OCI-LY7 (cell line): Measurements from ENCODE around the gene TMEM143. TPM values are rescaled to one million over a fixed set of nuclear protein-coding genes. Genes with fewer than 3 reads are reported as not detected.

ENCODE experiments used
- Bru-seq: library from RNA; stranded (reverse); fragments of 400-500 nt; gene quantifications from one replicate; lab custom pipeline; 2021; lab: Mats Ljungman, UMichigan
- BruChase-seq, 2 experiments: library from RNA; stranded (reverse); fragments of 400-500 nt; gene quantifications; one replicate each; lab custom pipeline; 2021; lab: Mats Ljungman, UMichigan
- BruUV-seq: library from RNA; stranded (reverse); fragments of 400-500 nt; replicated peaks from 2 replicates; lab custom pipeline; 2021; lab: Mats Ljungman, UMichigan
- CTCF ChIA-PET: fragments of 300-600 bp; sonication (Branson Sonifier 250); formaldehyde crosslinking; loops from one replicate; lab custom pipeline; 2022; ENCODE audit warnings: antibody characterized with exemption; ENCODE audit not compliant: unreplicated experiment; lab: Charles Lee
- POLR2A ChIA-PET: fragments of 300-600 bp; sonication (Branson Sonifier 250); formaldehyde crosslinking; loops from one replicate; lab custom pipeline; 2022; ENCODE audit warnings: antibody characterized with exemption; lab: Charles Lee
- DNase-seq: peaks from one replicate; pipeline ENCODE4 v3.0.0-alpha.2; 2015; ENCODE audit warnings: low spot score
- H2AFZ ChIP-seq: fragments of 200-600 bp; sonication (generic), shearing (Covaris generic); 2 replicates; pipeline ENCODE4 v1.6.1; 2014; ENCODE audit warnings: mild to moderate bottlenecking, antibody characterized with exemption, low read length, moderate library complexity
- H3K27ac ChIP-seq: fragments of 200-600 bp; sonication (generic); 2 replicates; pipeline ENCODE4 v1.5.1; 2014; ENCODE audit warnings: mixed run types, low read depth, mild to moderate bottlenecking, moderate library complexity, low read length, inconsistent platforms; ENCODE audit not compliant: poor library complexity, severe bottlenecking
- H3K36me3 ChIP-seq: fragments of 200-600 bp; sonication (generic); 2 replicates; pipeline ENCODE4 v1.6.1; 2014; ENCODE audit warnings: mild to moderate bottlenecking, antibody characterized with exemption, low read length, moderate library complexity, mixed read lengths; ENCODE audit not compliant: insufficient read depth
- H3K4me1 ChIP-seq: fragments of 200-600 bp; sonication (generic); 2 replicates; pipeline ENCODE4 v1.5.1; 2014; ENCODE audit warnings: mild to moderate bottlenecking, low read length; ENCODE audit not compliant: insufficient read depth, poor library complexity, severe bottlenecking
- H3K4me2 ChIP-seq: fragments of 200-600 bp; sonication (generic); 2 replicates; pipeline ENCODE4 v1.6.1; 2014; ENCODE audit warnings: mild to moderate bottlenecking, low read length
- H3K4me3 ChIP-seq: fragments of 200-600 bp; sonication (generic); 2 replicates; pipeline ENCODE4 v1.5.1; 2014; ENCODE audit warnings: mild to moderate bottlenecking, low read depth, low read length; ENCODE audit not compliant: poor library complexity, severe bottlenecking
- H3K79me2 ChIP-seq: fragments of 200-600 bp; sonication (generic); 2 replicates; pipeline ENCODE4 v1.6.1; 2016; ENCODE audit warnings: low read depth, mild to moderate bottlenecking, low read length, moderate library complexity, mixed read lengths; ENCODE audit not compliant: insufficient read depth
- H3K9me2 ChIP-seq: fragments of 200-600 bp; sonication (generic); 2 replicates; pipeline ENCODE4 v1.6.1; 2016; ENCODE audit warnings: mild to moderate bottlenecking, low read length, mixed read lengths; ENCODE audit not compliant: insufficient read depth
- H3K9me3 ChIP-seq: fragments of 200-600 bp; sonication (generic); 2 replicates; pipeline ENCODE4 v1.6.1; 2014; ENCODE audit warnings: mild to moderate bottlenecking, mixed run types, low read length, mixed read lengths
- H4K20me1 ChIP-seq: fragments of 200-600 bp; sonication (generic); 2 replicates; pipeline ENCODE4 v1.6.1; 2014; ENCODE audit warnings: mild to moderate bottlenecking, antibody characterized with exemption, low read length, moderate library complexity, mixed read lengths; ENCODE audit not compliant: insufficient read depth
- CTCF ChIP-seq: fragments of 200-600 bp; sonication (generic); conservative IDR thresholded peaks from 2 replicates; pipeline ENCODE4 v1.5.1; 2014; ENCODE audit warnings: mild to moderate bottlenecking, antibody characterized with exemption, low read length, moderate library complexity, mixed read lengths
- EZH2phosphoT487 ChIP-seq: fragments of 200-600 bp; sonication (generic); IDR thresholded peaks from 2 replicates; pipeline ENCODE4 v1.6.1; 2018; ENCODE audit warnings: low read depth, borderline replicate concordance, mild to moderate bottlenecking, mixed run types, antibody characterized with exemption, low read length, moderate library complexity, mixed read lengths
- intact Hi-C: fragments of 100-400 bp; cut with micrococcal nuclease; formaldehyde crosslinking; loops from one replicate; pipeline ENCODE4 v1.10.0; 2022; ENCODE audit not compliant: unreplicated experiment
- long read RNA-seq: library from polyadenylated mRNA; stranded (forward); transcript quantifications from one replicate; pipeline ENCODE4 v2.0.0, GENCODE V29; 2022
- total RNA-seq, 2 experiments: library from RNA; depleted of rRNA in 1 of 2; stranded (reverse); fragments of >200 nt in 1 of 2; shearing (Covaris generic) in 1 of 2; gene quantifications; 2 replicates each; pipeline ENCODE4 v1.2.3, GENCODE V29; 2014 to 2022

TMEM143 gene
- total RNA-seq (2014; rRNA removed; shearing (Covaris generic)): 18.2 and 31.1 TPM in 2 replicates
- total RNA-seq (2022): 31.4 and 37.9 TPM in 2 replicates
- percentile 50 among the genes with signal in this experiment for Bru-seq, nascent RNA
- BruChase-seq, experiment 1, labeled RNA remaining after a 6-hour chase: percentile 55 among the genes with signal in this experiment
- BruChase-seq, experiment 2, labeled RNA remaining after a 2-hour chase: percentile 53 among the genes with signal in this experiment
- long read RNA-seq, transcript TMEM143-201 (8 exons, 2,560 nt): major isoform, 16 of 54 reads
- long read RNA-seq, partial matches to known transcripts: 11 of 54 reads
- long read RNA-seq, other reads (novel, unspliced or antisense): 19 of 54 reads

DNA sequence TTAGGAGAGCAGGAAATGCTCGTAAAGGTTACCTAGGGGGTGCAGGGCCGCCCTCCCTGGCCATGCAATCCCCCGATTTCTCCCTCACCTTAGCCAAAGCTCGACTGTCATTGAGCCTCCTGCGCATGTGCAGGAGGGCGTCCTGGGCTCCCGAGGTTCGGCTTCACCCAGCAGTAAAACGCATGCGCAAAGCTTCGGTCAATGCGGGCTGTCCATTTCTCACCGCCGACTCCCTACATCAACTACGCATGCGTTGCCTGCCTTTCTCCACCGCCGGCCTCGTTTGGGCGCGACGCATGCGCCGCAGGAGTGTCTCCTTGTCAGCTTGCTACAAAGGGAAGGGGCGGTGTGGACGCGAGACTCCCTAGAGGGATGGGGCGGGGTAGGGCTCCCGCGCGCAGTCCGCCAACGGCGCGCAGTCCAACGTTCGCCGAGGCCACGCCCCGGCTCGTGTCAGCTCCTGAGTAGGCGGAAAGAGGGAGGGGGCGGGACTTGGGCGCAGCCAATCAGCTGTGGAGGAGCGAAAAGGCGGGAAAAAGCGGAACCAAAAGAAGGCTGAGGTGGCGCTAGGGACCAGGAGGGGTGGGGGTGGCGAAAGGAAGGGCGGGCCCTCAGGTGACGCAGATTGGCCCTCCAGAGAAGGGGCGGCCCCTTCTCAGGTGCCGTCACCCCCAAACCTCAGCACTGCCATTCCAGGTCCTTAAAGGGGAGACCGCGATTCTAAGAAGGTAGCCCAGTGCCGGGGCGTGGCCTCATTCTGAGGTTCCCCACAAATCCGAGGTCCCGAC is at the start of gene TMEM143, which contains the start of gene SYNGR4:
Gene TMEM143, minus strand, starts transcription at position 131 of the 788 bp plus-strand sequence. Its CDS starts 20 bp downstream, at position 111.
Gene SYNGR4, plus strand, starts transcription at position 558 of the 788 bp plus-strand sequence. CDS start 1,476 bp downstream, outside the sequence.
- CTCF ChIA-PET: interaction anchor here (0.6 to 0.8 kb wide), 2 partner anchors 9 to 169 kb away, joined by 4 to 6 read pairs; no protein-coding TSS in a partner anchor

GRCh38 chr19:48405850-48406249 is 42.1 kb upstream of the TMEM143 start:
- intact Hi-C loops: no loop called here
- BruUV-seq: no TSS peak
- DNase-seq: no peak
- Histone ChIP-seq H4K20me1 (no peaks in the 10 kb centered on the region), H3K27ac (no peak overlapping the region), H3K4me3 (no peak overlapping the region), H3K4me1 (peaks cover 9% of the 10 kb centered on the region), H3K9me3 (no peaks in the 10 kb centered on the region), H2AFZ (no peak overlapping the region), H3K79me2 (no peaks in the 10 kb centered on the region), H3K4me2 (no peak overlapping the region), H3K36me3 (no peaks in the 10 kb centered on the region), H3K9me2 (no peaks in the 10 kb centered on the region)
- ChIA-PET POLR2A (no interaction called here), CTCF (no interaction called here)
- no peak for TF ChIP-seq CTCF
- no peak for TF ChIP-seq EZH2phosphoT487

More for the DNA sequence above, at the start of gene TMEM143, which contains the start of gene SYNGR4:
- POLR2A ChIA-PET: interaction anchor here (0.5 to 2.4 kb wide), 7 partner anchors 28 to 230 kb away, joined by 3 to 16 read pairs (median 4); partner anchors contain the start of gene KDELR1
- peak within 1 kb of the TSS; percentile 95 for H3K4me2 ChIP-seq
- peak within 1 kb of the TSS; percentile 76 for H2AFZ ChIP-seq
- peaks cover 5% of the 10 kb centered on the region; the same call in 1 of the 2 replicates for H3K36me3 ChIP-seq
- no peaks in the 10 kb centered on the region for H3K9me2 ChIP-seq
- peak; percentile 100 for DNase-seq
- BruUV-seq: no TSS peak
- no peaks in the 10 kb centered on the region for H3K9me3 ChIP-seq
- H4K20me1 ChIP-seq: no peaks in the 10 kb centered on the region
- intact Hi-C loops: no loop called here
- peak within 1 kb of the TSS; percentile 81 for H3K4me3 ChIP-seq
- peak within 1 kb of the TSS; percentile 82 for H3K27ac ChIP-seq
- 0 out of 2 replicates have a peak, but pooled peaks cover 3% of the 10 kb centered on the region for H3K79me2 ChIP-seq
- peaks cover 16% of the 10 kb centered on the region for H3K4me1 ChIP-seq
- TF ChIP-seq CTCF (no peak), EZH2phosphoT487 (no peak)
